GM23338 (cell line): ENCODE data around the gene ZNF485. TPM values are rescaled to one million over a fixed set of nuclear protein-coding genes. Genes with fewer than 3 reads are reported as not detected.

Experiments
- ATAC-seq: fragments of 200-7000 bp; cut with Tn5 transposase; 3 replicates; pipeline ENCODE4 v1.9.1; 2020
- DNase-seq: peaks from one replicate; pipeline ENCODE4 v3.0.0-alpha.2; 2015; ENCODE audit warnings: low spot score
- H2AFZ ChIP-seq: fragments of 200-600 bp; sonication (generic); 2 replicates; pipeline ENCODE4 v1.8.0; 2016; ENCODE audit warnings: antibody characterized with exemption, mild to moderate bottlenecking, moderate library complexity
- H3F3A ChIP-seq: fragments of 200-600 bp; sonication (generic); replicated peaks from 2 replicates; pipeline ENCODE4 v1.8.0; 2017; ENCODE audit warnings: antibody characterized with exemption, mixed run types, low read depth
- H3K27ac ChIP-seq: fragments of 200-600 bp; sonication (generic); 2 replicates; pipeline ENCODE4 v1.6.1; 2016; ENCODE audit warnings: low read depth
- H3K27me3 ChIP-seq: fragments of 200-600 bp; sonication (generic); 2 replicates; pipeline ENCODE4 v1.8.0; 2016; ENCODE audit warnings: mild to moderate bottlenecking, mixed run types, moderate library complexity; ENCODE audit not compliant: insufficient read depth
- H3K36me3 ChIP-seq: fragments of 200-600 bp; sonication (generic); 2 replicates; pipeline ENCODE4 v1.8.0; 2016; ENCODE audit warnings: mild to moderate bottlenecking; ENCODE audit not compliant: insufficient read depth
- H3K4me1 ChIP-seq: fragments of 200-600 bp; sonication (generic); 2 replicates; pipeline ENCODE4 v1.8.0; 2016; ENCODE audit warnings: mild to moderate bottlenecking, moderate library complexity; ENCODE audit not compliant: insufficient read depth
- H3K4me2 ChIP-seq: fragments of 200-600 bp; sonication (generic); 2 replicates; pipeline ENCODE4 v1.7.1; 2017; ENCODE audit warnings: mixed run types
- H3K4me3 ChIP-seq: fragments of 200-600 bp; sonication (generic); 2 replicates; pipeline ENCODE4 v1.6.1; 2016; ENCODE audit warnings: mixed run types
- H3K79me2 ChIP-seq: fragments of 200-600 bp; sonication (generic); replicated peaks from 2 replicates; pipeline ENCODE4 v1.8.0; 2017; ENCODE audit warnings: mild to moderate bottlenecking; ENCODE audit not compliant: insufficient read depth
- H3K9me2 ChIP-seq: fragments of 200-600 bp; sonication (generic); 2 replicates; pipeline ENCODE4 v1.8.0; 2017; ENCODE audit not compliant: insufficient read depth
- H4K20me1 ChIP-seq: fragments of 200-600 bp; sonication (generic); replicated peaks from 2 replicates; pipeline ENCODE4 v1.8.0; 2017; ENCODE audit warnings: mild to moderate bottlenecking; ENCODE audit not compliant: insufficient read depth
- H3K27ac Mint-ChIP-seq: 2 replicates; pipeline ENCODE4 v1.8.0; 2020; ENCODE audit warnings: inconsistent platforms, mild to moderate bottlenecking, moderate library complexity, mixed read lengths
- H3K27me3 Mint-ChIP-seq: 3 replicates; pipeline ENCODE4 v1.8.0; 2022; ENCODE audit warnings: low read depth, mild to moderate bottlenecking, moderate library complexity, mixed read lengths, inconsistent platforms; ENCODE audit not compliant: insufficient read depth, poor library complexity
- H3K36me3 Mint-ChIP-seq: 3 replicates; pipeline ENCODE4 v1.8.0; 2021; ENCODE audit warnings: low read depth, mild to moderate bottlenecking, inconsistent platforms, moderate library complexity, mixed read lengths
- H3K4me1 Mint-ChIP-seq: 3 replicates; pipeline ENCODE4 v1.8.0; 2020; ENCODE audit warnings: mild to moderate bottlenecking, inconsistent platforms, mixed read lengths
- H3K4me3 Mint-ChIP-seq: 3 replicates; pipeline ENCODE4 v1.8.0; 2021; ENCODE audit warnings: moderate library complexity, mild to moderate bottlenecking, inconsistent platforms, mixed read lengths
- H3K9me3 Mint-ChIP-seq: 3 replicates; pipeline ENCODE4 v1.8.0; 2020; ENCODE audit warnings: moderate library complexity, mild to moderate bottlenecking, inconsistent platforms, mixed read lengths
- CREB1 ChIP-seq: fragments of 250-450 bp; sonication (Bioruptor Pico); IDR thresholded peaks from 2 replicates; pipeline ENCODE4 v1.5.0; 2020; ENCODE audit warnings: low read depth, mild to moderate bottlenecking, moderate library complexity
- CTCF ChIP-seq, 2 experiments: fragments of 200-600 bp in 1 of 2; sonication (generic) in 1 of 2; conservative IDR thresholded peaks; 2 replicates each; pipeline versions ENCODE4 v1.5.1 to v1.6.1; 2016 to 2017; ENCODE audit warnings: antibody characterized with exemption in 2 of 2, low read depth in 2 of 2, mild to moderate bottlenecking in 2 of 2, moderate library complexity in 1 of 2
- ETS1 ChIP-seq: IDR thresholded peaks from 2 replicates; pipeline ENCODE4 v1.6.1; 2016; ENCODE audit warnings: antibody characterized with exemption
- EZH2 ChIP-seq: fragments of 200-600 bp; sonication (generic); IDR thresholded peaks from one replicate; pipeline ENCODE4 v1.8.0; 2017; ENCODE audit warnings: antibody characterized with exemption, mild to moderate bottlenecking, low read depth; ENCODE audit not compliant: unreplicated experiment
- EZH2phosphoT487 ChIP-seq: fragments of 200-600 bp; sonication (generic); IDR thresholded peaks from one replicate; pipeline ENCODE4 v1.8.1; 2018; ENCODE audit warnings: antibody characterized with exemption; ENCODE audit not compliant: unreplicated experiment
- JUNB ChIP-seq: IDR thresholded peaks from one replicate; pipeline ENCODE4 v1.6.1; 2016; ENCODE audit warnings: antibody characterized with exemption; ENCODE audit not compliant: unreplicated experiment
- NANOG ChIP-seq: IDR thresholded peaks from 2 replicates; pipeline ENCODE4 v1.6.1; 2016; ENCODE audit warnings: antibody characterized with exemption, borderline replicate concordance
- POLR2AphosphoS5 ChIP-seq: IDR thresholded peaks from 2 replicates; pipeline ENCODE4 v1.6.1; 2016; ENCODE audit warnings: antibody characterized with exemption, low read depth
- REST ChIP-seq: IDR thresholded peaks from one replicate; pipeline ENCODE4 v1.6.1; 2018; ENCODE audit warnings: antibody characterized with exemption; ENCODE audit not compliant: unreplicated experiment
- STAT1 ChIP-seq: IDR thresholded peaks from one replicate; pipeline ENCODE4 v1.6.1; 2016; ENCODE audit warnings: antibody characterized with exemption; ENCODE audit not compliant: unreplicated experiment
- ZNF114 ChIP-seq: fragments of 250-450 bp; sonication (Bioruptor Pico); IDR thresholded peaks from 2 replicates; pipeline ENCODE4 v1.5.0; 2020; ENCODE audit warnings: mild to moderate bottlenecking, moderate library complexity
- ZNF331 ChIP-seq: fragments of 250-450 bp; sonication (Bioruptor Pico); IDR thresholded peaks from 2 replicates; pipeline ENCODE4 v1.5.0; 2020; ENCODE audit warnings: low read depth, mild to moderate bottlenecking, moderate library complexity
- ZNF462 ChIP-seq: fragments of 250-450 bp; sonication (Bioruptor Pico); IDR thresholded peaks from 2 replicates; pipeline ENCODE4 v1.5.0; 2020; ENCODE audit warnings: mild to moderate bottlenecking, moderate library complexity
- polyA plus RNA-seq: library from polyadenylated mRNA; unstranded; fragments of >200 nt; fragmentation: Nextera tagmentation; extraction: Ambion mirVana; gene quantifications from 2 replicates; pipeline ENCODE4 v1.2.1, GENCODE V29; 2016
- total RNA-seq: library from RNA; depleted of rRNA; stranded (reverse); fragments of >200 nt; shearing (Covaris generic); gene quantifications from 2 replicates; pipeline ENCODE4 v1.2.3, GENCODE V29; 2014

The ZNF485 gene
- total and polyA plus RNA-seq, 2 experiments from 2014 or later, result 5.7 to 7.8 TPM

GRCh38 chr10:43585046-43585445 is 21.2 kb upstream of the ZNF485 start:
- Histone ChIP-seq H3K4me3 (no peak overlapping the region), H3K9me2 (no peaks in the 10 kb centered on the region), H3K27ac (no peak overlapping the region), H3K4me1 (no peaks in the 10 kb centered on the region), H4K20me1 (no peaks in the 10 kb centered on the region), H3K36me3 (no peaks in the 10 kb centered on the region), H3K4me2 (no peak overlapping the region), H3K79me2 (no peaks in the 10 kb centered on the region), H3K27me3 (no peaks in the 10 kb centered on the region), H2AFZ (no peak overlapping the region), H3F3A (no peaks in the 10 kb centered on the region)
- H3K9me3 Mint-ChIP-seq, result peaks cover 3% of the 10 kb centered on the region; the same call in 2 of the 3 replicates
- H3K4me3 Mint-ChIP-seq, result no peak overlapping the region
- no peaks in the 10 kb centered on the region for H3K4me1 Mint-ChIP-seq
- DNase-seq (no peak), ATAC-seq (no peak)
- H3K36me3 Mint-ChIP-seq, result no peaks in the 10 kb centered on the region
- H3K27me3 Mint-ChIP-seq, result peaks cover 7% of the 10 kb centered on the region
- no peak for TF ChIP-seq EZH2phosphoT487
- TF ChIP-seq EZH2, result no peak
- no peak for TF ChIP-seq STAT1
- TF ChIP-seq REST, result no peak
- no peak for TF ChIP-seq ZNF114
- TF ChIP-seq JUNB, result no peak
- TF ChIP-seq ZNF331 (CRISPR knock-in tag), result no peak
- no peak for TF ChIP-seq CREB1 (CRISPR knock-in tag)
- TF ChIP-seq CTCF (conservative IDR thresholded peaks at IDR 0.05; ENCODE audit: low read depth in 2 of 2), result no peak
- TF ChIP-seq POLR2AphosphoS5, result no peak
- TF ChIP-seq NANOG, result no peak
- TF ChIP-seq ETS1, result no peak
- no peak for TF ChIP-seq ZNF462 (CRISPR knock-in tag)
- no peak overlapping the region for H3K27ac Mint-ChIP-seq
